Uterus (tissue), 2 donors: ENCODE measurements around the gene SEMA6B.

Source experiments
- POLR2A ChIP-seq, 2 donors: fragments of 450-650 bp; IDR thresholded peaks; one replicate each; pipeline ENCODE4 v1.6.1; 2016; ENCODE audit warnings: antibody characterized with exemption in 2 of 2, mild to moderate bottlenecking in 1 of 2, moderate library complexity in 1 of 2
- TF ChIP-seq, protein P1 (sequence below), 4 experiments: fragments of 200-600 bp in 2 of 4; fragments of 450-650 bp in 2 of 4; sonication (generic) in 2 of 4; IDR thresholded peaks; one replicate each; pipeline ENCODE4 v1.5.1; 2016 to 2019; ENCODE audit warnings: antibody characterized with exemption in 4 of 4, mild to moderate bottlenecking in 2 of 4, moderate library complexity in 1 of 4

DNA sequence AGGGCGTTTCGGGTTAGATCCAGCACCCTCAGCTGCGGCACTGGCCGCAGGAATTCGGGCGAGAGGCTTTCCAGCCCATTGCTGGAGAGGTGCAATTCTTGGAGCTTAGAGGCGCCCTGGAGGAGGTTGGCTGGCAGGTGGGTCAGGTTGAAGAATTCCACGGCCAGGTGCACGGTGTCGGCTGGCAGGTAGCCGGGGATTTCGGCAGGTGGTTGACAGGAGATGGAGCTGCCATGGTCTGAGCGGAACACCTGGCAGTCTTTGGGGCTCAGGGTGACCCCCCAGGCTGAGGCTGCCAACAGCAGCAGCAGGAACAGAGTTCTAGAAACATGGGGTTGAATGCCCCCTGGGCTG is 20.9 kb downstream of the SEMA6B start:
- TF ChIP-seq POLR2A (IDR thresholded peaks at IDR 0.05) = no peak
- TF ChIP-seq, protein P1, sequence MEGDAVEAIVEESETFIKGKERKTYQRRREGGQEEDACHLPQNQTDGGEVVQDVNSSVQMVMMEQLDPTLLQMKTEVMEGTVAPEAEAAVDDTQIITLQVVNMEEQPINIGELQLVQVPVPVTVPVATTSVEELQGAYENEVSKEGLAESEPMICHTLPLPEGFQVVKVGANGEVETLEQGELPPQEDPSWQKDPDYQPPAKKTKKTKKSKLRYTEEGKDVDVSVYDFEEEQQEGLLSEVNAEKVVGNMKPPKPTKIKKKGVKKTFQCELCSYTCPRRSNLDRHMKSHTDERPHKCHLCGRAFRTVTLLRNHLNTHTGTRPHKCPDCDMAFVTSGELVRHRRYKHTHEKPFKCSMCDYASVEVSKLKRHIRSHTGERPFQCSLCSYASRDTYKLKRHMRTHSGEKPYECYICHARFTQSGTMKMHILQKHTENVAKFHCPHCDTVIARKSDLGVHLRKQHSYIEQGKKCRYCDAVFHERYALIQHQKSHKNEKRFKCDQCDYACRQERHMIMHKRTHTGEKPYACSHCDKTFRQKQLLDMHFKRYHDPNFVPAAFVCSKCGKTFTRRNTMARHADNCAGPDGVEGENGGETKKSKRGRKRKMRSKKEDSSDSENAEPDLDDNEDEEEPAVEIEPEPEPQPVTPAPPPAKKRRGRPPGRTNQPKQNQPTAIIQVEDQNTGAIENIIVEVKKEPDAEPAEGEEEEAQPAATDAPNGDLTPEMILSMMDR (IDR thresholded peaks at IDR 0.05) = no peak
